DLD1 (cell line): ENCODE results near the gene PSMD2.

Experiments used
- in situ Hi-C: cut with HindIII; loops from 2 replicates; pipeline ENCODE4 v1.10.0; 2017; ENCODE audit warnings: low sequenced_read_pairs

Gene PSMD2

DNA sequence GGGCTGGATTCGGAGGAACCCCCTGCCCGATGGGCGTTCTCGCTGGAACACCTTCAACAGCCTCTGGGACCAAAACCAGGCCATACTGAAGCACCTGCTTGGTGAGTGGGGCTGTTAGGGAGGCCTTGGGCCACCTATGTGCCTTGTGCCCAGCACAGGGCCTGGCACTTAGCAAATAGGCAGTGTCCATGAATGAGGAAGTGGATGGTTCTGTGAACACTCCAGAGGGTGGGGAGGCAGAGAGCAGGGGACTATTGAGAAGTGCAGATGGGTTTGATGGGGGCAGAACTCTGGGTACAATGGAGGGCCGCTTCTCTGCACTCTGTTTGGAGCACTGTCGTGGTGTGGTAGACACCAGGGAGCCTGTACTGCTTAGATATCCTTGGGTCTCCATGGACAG is 21.7 kb upstream of the PSMD2 start:
- in situ Hi-C loops, result no loop called here

DNA sequence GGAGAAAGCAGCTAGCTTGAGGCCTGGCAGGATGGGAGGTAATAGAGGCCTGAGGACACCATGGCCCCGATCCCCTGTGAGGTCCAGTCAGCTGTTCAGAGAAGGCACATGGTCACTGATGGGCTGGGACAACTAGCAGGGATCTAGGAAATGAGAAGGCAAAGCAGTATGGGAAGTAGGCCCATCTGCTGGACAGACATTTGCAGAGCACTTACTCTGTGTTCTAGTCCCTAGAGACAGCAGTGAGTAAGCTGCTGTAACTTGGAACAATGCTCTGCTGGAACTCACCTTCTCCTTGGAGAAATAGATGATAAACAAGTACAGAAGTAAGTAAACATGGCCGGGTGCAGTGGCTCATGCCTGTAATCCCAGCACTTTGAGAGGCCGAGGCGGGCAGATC is 16.1 kb upstream of the PSMD2 start:
- in situ Hi-C loops, result no loop called here

DNA sequence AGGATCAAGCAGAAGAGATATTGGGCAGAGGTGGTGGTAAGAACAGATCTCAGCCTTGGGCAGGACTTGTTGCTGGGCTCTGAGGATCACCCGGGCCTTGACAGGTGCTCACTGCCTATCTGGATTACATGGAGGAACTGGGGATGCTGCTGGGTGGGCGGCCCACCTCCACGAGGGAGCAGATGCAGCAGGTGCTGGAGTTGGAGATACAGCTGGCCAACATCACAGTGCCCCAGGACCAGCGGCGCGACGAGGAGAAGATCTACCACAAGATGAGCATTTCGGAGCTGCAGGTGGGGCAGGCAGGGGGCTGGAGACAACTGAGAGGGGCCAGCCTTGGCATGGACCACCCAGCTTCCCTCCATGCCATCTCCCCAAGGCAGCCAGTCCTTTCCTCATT is 15.4 kb upstream of the PSMD2 start:
- in situ Hi-C loops, result no loop called here

DNA sequence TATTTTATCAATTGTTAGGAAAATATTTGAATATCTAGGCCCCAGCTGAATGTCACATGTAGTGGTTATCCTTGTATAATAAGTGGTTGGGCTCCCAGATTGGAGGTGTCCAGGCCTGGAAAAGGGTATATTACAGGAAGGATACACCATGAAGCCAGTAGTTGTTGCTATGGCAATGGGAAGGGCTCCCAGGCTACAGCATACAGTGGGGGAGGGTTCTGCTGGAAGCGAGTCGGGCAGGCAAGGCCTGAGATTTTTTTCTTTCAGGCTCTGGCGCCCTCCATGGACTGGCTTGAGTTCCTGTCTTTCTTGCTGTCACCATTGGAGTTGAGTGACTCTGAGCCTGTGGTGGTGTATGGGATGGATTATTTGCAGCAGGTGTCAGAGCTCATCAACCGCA is 14.3 kb upstream of the PSMD2 start:
- in situ Hi-C loops, result no loop called here

DNA sequence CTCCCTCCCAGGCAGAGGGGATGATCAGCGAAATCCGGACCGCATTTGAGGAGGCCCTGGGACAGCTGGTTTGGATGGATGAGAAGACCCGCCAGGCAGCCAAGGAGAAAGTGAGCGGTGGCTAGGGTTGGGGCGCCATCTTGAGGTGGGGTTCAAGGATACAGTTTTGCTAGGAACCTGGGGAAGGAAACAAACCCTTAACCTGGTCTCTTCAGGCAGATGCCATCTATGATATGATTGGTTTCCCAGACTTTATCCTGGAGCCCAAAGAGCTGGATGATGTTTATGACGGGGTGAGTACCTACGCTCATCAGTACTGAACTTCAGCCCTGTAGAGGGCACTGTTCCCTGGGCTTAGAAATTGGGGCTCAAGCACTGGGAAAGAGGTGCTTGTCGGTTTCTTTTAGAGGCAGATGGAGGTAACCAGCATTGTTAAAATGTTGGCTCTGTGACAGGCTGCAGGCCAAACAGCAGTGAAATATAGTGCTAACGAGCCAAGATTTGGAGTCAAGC is 9.6 kb upstream of the PSMD2 start:
- in situ Hi-C loops, result no loop called here

DNA sequence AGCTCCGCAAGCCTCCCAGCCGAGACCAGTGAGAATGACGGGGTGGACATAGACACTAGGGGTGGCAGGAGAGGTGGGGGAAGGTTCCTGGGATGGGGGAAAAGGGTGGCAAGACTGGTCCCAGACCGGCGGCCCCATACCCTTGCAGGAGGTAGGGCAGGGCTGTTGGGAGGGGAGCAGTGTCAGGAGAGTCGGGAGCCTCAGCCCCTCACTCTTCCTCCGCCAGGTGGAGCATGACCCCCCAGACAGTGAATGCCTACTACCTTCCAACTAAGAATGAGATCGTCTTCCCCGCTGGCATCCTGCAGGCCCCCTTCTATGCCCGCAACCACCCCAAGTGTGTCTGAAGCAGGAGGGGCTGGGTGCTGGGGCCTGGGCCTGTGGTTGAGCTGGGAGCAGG is 8.7 kb upstream of the PSMD2 start:
- in situ Hi-C loops, result no loop called here

DNA sequence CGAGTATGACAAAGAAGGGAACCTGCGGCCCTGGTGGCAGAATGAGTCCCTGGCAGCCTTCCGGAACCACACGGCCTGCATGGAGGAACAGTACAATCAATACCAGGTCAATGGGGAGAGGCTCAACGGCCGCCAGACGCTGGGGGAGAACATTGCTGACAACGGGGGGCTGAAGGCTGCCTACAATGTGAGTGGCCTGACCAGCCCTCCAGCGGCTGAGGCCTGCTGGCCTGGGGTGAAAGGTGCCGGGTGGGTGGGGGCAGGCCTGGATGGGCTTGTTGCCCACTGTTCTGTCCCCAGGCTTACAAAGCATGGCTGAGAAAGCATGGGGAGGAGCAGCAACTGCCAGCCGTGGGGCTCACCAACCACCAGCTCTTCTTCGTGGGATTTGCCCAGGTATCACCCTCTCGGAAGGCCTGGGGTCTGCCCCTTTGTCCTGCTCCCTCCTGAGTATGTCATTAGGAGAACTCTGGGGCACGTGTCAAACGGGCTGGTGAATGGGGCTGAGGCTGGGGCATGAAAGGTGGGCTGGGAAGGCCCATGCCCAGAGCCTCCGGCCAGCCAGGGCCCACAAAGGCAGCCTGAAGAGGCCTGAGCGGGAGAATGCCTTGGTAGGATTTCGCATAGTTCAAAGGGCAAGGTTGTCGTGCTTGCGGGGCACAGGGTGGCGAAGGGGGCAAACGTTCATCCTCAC is 7.8 kb upstream of the PSMD2 start:
- in situ Hi-C loops, result no loop called here

DNA sequence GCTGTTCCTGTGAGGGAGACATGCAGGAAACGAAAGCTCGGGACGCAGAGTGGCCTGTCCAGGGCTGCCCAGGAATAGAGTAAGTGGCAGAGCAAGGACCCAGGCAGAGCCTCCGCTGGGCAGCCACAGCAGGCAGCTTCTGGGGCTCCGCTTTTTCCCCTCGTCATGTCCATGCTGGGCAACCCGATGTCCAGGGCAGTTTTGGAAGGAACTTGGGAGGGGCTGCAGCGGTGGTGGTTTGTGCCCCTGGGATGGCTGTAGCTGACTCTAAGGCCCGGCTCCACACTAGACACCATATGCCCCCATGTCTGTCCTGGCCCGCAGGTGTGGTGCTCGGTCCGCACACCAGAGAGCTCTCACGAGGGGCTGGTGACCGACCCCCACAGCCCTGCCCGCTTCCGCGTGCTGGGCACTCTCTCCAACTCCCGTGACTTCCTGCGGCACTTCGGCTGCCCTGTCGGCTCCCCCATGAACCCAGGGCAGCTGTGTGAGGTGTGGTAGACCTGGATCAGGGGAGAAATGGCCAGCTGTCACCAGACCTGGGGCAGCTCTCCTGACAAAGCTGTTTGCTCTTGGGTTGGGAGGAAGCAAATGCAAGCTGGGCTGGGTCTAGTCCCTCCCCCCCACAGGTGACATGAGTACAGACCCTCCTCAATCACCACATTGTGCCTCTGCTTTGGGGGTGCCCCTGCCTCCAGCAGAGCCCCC is 7.1 kb upstream of the PSMD2 start:
- in situ Hi-C loops, result no loop called here

DNA sequence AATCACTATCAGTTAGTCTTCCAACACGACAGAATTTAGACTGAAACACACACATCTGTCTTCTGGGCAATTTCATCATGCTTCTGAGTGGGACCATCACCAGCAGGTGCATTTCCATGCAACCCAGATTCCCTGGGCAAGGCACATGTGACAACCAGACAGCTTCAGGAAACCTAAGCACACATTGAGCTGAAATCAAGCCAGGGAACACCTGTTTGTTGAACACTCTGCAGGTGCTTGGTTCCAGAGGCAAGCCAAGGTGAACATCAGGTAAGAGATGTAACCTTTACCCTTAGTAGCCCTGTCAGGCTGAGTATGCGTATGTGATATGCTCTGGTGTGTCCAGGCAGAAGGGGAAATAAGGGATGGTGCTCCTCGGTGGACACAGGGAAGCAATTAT is 3.3 kb upstream of the PSMD2 start:
- in situ Hi-C loops, result no loop called here

DNA sequence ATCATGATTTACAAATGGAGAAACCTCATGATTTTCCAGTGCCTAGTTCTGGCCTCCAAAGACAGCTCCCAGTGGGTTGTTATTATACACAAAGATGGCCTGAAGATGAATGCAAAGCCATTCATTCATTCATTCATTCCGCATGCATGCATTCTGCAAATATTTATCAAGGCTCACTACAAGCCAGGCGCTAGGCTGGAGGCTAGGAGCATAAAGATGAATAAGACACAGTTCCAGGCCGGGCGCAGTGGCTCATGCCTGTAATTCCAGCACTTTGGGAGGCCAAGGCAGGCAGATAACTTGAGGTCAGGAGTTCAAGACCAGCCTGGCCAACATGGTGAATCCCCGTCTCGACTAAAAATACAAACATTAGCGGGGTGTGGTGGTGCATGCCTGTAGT is 2.4 kb upstream of the PSMD2 start:
- in situ Hi-C loops, result no loop called here

DNA sequence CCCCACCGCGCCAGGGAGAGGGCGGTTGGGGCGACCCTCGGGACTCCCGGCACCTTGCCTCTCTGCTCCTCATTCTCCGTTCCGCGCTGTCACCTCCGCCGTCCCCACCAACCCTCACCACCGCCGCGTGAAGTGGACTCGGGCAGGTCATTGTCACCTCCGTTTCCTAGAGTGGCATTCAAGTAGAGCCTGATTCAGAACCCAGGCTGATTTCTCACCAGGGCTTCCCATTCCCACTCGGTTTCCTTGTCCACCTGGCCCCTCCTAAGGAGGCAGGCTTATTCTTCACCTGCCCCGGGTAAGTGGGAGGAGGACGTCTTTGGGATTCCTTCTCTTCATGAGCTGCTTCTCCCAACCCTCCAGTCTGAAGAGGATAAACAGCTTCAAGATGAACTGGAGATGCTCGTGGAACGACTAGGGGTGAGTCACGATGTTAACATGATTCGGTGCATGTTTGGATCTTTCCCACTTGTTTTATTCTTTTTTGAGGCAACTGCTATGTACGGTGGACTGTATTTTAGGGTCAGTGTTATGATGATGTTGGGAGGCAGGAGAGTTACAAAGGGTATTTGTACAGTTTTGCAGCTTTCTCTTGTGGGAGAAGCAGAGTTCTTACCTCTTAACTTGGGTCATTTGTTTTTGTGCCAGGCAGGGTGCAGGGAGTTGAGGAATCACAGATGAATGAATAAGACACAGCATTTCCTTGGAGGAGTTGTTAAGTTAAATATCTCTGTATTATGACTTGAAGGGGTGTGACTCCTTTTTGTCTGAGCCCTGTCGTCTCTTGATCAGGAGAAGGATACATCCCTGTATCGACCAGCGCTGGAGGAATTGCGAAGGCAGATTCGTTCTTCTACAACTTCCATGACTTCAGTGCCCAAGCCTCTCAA is 692 bp downstream of the PSMD2 start:
- in situ Hi-C loops, result no loop called here

DNA sequence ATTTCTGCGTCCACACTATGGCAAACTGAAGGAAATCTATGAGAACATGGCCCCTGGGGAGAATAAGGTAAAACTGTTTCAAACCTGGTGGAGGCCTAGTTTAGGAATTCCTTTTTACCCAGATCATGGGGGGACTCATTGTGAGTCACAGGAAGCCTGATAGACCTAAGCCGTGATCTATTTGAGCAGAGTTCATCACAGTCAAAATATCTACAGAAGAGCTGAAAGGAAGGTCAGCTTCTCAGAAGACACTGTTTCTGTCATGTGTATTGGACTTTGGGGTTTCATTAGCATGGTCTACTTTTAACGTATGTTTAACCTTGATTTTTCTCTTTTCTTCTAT is 1.3 kb downstream of the PSMD2 start:
- in situ Hi-C loops, result no loop called here

DNA sequence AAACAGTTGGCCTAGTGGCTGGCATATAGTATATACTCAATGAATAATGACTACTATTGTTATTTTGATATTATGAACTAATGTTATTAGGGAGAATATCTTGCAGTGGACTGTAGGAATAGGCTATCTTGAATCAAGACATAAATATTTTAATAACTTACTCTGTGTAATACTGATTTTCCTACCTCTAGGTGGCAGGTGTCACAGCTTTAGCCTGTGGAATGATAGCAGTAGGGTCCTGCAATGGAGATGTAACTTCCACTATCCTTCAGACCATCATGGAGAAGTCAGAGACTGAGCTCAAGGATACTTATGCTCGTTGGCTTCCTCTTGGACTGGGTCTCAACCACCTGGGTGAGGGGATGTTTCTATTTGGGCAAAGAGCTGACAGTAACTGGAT is 6.5 kb downstream of the PSMD2 start:
- in situ Hi-C loops, result no loop called here

DNA sequence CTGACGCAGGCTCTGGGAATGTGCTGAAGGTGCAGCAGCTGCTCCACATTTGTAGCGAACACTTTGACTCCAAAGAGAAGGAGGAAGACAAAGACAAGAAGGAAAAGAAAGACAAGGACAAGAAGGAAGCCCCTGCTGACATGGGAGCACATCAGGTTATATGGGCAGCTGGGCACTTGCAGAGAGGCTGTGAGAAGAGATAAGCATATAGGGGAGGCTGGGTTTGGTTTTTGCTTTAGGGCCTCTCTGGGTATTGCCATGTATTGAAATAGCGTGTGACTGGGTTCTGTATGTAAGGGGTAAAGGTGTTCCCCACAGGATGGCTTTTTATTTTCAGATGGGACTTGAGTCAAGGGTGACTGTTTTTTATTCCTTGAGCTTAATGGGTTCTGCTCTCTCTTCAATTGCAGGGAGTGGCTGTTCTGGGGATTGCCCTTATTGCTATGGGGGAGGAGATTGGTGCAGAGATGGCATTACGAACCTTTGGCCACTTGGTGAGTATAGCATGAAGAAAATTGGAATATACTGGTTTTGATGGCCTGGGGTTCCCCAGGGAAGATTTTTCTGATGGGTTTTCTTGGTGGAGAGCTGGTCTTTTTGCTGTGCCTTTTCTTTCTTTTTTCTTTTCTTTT is 7.4 kb downstream of the PSMD2 start:
- in situ Hi-C loops, result no loop called here

DNA sequence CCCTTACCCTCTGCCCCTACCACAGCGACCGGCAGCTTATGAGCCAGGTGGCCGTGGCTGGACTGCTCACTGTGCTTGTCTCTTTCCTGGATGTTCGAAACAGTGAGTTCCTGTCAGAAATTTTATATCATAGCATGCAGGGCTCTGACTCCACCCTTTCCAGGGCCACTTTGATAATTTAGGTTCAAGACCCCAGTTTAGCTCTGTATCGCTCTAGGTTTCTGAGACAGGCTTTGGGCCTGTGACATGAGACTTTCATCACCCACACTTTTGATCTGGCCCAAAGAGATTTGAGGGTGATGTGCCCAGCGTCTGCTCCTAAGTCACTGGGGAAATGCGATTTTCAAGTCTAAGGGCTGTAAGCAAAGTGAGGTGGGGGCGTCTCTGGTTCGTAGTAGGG is 8.9 kb downstream of the PSMD2 start:
- in situ Hi-C loops, result no loop called here

DNA sequence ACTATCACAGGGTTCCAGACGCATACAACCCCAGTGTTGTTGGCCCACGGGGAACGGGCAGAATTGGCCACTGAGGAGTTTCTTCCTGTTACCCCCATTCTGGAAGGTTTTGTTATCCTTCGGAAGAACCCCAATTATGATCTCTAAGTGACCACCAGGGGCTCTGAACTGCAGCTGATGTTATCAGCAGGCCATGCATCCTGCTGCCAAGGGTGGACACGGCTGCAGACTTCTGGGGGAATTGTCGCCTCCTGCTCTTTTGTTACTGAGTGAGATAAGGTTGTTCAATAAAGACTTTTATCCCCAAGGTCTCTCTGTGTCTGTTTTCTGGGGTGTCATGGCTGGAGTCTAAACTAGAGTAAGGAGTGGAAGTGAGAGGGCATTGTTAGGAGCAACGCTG is 9.7 kb downstream of the PSMD2 start:
- in situ Hi-C loops, result no loop called here

DNA sequence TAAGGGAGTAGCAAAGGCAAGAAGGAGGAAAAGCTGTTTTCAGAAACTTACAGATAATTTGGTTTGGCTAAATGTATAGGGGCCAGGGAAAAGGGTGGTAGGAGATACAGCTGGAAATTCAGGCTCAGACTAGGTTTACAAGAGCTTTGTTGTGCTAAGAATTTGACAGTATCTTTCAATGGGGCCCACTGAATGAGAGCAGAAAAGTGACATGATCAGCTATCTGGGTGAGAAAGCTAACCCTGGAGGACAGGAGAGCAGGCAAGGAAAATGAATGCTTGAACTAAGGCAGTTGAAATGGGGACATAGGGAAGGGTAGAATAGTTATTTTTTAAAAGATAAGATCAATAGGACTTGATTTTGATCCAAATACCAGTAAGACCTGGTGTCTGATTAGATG is 12.6 kb downstream of the PSMD2 start:
- in situ Hi-C loops, result no loop called here

DNA sequence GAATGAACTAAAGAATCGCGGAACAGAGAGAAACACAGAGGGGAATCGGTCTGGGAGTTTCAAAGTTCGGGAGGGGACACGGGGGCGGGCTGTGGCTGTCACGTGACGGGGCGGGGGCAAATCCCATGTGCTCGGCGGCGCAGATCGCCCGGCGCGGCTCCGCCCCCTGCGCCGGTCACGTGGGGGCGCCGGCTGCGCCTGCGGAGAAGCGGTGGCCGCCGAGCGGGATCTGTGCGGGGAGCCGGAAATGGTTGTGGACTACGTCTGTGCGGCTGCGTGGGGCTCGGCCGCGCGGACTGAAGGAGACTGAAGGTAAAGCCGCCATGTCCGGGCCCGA is 15.3 kb downstream of the PSMD2 start, which contains the start of gene EIF4G1:
TSS of gene EIF4G1 (plus strand) at position 244 of the 337 bp plus-strand sequence. CDS start 1,191 bp downstream, outside the sequence.
- in situ Hi-C loops, result no loop called here

DNA sequence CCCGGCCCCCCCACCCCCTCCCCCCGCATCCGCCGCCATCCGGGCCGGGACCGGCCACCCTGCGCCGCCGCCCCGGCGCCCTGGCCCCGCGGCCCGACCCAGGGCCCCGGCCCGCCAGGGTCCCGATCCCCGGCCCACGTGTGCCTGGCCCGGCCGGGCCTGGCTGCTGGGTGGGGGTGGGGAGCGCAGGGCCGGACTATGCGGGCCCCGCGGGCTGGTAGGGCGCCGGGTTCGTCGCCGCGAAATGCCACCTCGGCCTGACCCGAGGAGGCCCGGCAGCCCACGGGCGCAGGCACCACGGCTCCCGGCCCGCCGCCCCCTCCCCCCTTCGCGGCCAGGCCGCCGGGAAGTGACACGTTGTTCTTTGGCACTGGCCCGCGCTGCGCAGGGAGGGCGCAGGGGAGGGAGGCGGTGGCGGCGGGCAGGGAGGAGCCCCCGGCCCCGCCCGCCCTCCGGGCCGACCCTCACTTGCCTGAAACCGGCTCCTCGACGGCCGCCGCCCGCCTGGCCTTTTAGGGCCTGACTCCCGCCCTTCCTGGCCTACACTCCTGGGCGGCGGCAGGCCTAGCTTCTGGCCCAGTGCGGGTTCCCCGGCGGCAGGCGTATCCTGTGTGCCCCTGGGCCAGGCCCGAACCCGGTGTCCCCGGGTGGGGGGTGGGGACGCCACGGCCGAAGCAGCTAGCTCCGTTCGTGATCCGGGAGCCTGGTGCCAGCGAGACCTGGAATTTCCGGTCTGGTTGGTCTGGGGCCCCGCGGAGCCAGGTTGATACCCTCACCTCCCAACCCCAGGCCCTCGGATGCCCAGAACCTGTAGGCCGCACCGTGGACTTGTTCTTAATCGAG is 15.9 kb downstream of the PSMD2 start:
- in situ Hi-C loops, result no loop called here

DNA sequence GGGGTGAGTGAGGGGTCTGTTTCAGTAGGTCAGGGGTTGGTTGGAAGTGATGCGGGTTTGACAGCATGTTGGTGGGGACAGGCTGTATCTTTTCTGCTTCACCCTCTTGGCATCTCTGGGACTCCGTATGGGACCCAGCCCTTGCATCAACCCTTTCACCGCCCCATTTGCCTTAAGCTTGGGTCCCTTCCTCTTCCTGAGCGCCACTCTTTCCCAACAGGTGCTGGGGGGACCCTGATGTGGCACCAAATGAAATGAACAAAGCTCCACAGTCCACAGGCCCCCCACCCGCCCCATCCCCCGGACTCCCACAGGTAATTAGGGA is 16.5 kb downstream of the PSMD2 start:
- in situ Hi-C loops, result no loop called here
